Retinal pigment epithelial cell (primary cell): ENCODE measurements around the gene TBK1.

ENCODE experiments used
- DNase-seq: peaks from one replicate; pipeline ENCODE4 v3.0.0-alpha.2; 2010; ENCODE audit warnings: low read depth
- H3K4me3 ChIP-seq: 2 replicates; pipeline ENCODE4 v1.5.1; 2011; ENCODE audit warnings: mild to moderate bottlenecking, low read length, control low read depth, moderate library complexity
- CTCF ChIP-seq: conservative IDR thresholded peaks from 2 replicates; pipeline ENCODE4 v1.5.1; 2011; ENCODE audit warnings: low read depth, low read length, control low read depth, inconsistent platforms

The TBK1 gene

GRCh38 chr12:64526859-64527258 lies 74.9 kb downstream of the TBK1 start:
- H3K4me3 ChIP-seq = no peak overlapping the region
- DNase-seq = no peak
- TF ChIP-seq CTCF = no peak

GRCh38 chr12:64528616-64529015 lies 76.7 kb downstream of the TBK1 start:
- no peak for TF ChIP-seq CTCF
- DNase-seq = no peak

GRCh38 chr12:64530566-64530965 lies 78.6 kb downstream of the TBK1 start:
- H3K4me3 ChIP-seq = no peak overlapping the region
- DNase-seq = no peak
- TF ChIP-seq CTCF = no peak

More at GRCh38 chr12:64528616-64529015, 76.7 kb downstream of the TBK1 start:
- no peak overlapping the region for H3K4me3 ChIP-seq

- DNase-seq = no peak
- TF ChIP-seq CTCF = no peak
- no peak overlapping the region for H3K4me3 ChIP-seq
Measured at GRCh38 chr12:64531665-64532334, 79.9 kb downstream of the TBK1 start.

GRCh38 chr12:64532734-64533351 lies 80.9 kb downstream of the TBK1 start:
- H3K4me3 ChIP-seq = no peak overlapping the region
- DNase-seq = no peak
- no peak for TF ChIP-seq CTCF

- no peak for DNase-seq
Measured at GRCh38 chr12:64534672-64535199, 82.8 kb downstream of the TBK1 start.

More at GRCh38 chr12:64534672-64535199, 82.8 kb downstream of the TBK1 start:
- no peak overlapping the region for H3K4me3 ChIP-seq
- no peak for TF ChIP-seq CTCF
